ENCODE measurements around the gene LRP11.

Gene LRP11

DNA sequence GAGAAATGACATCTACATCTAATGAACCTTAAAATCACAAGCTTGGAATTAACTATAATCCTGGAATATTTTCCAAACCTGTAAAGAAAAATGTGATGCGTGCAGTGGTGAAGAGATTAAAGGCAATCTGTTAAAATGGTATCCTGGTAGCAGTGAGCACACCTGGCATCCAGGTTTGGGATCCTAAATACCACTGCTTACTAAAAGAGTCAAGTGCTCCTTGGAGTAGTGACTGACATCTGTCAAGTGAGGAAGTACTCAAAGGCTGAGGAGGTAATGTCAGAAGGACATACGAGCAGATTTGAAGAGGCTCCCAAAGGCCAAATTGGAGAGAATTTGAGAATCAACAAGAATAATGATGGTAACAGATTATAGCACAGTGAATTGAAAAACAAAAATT, 81.8 kb downstream of the LRP11 start:
- DNase-seq (ENCODE audit: low spot score), result no peak

DNA sequence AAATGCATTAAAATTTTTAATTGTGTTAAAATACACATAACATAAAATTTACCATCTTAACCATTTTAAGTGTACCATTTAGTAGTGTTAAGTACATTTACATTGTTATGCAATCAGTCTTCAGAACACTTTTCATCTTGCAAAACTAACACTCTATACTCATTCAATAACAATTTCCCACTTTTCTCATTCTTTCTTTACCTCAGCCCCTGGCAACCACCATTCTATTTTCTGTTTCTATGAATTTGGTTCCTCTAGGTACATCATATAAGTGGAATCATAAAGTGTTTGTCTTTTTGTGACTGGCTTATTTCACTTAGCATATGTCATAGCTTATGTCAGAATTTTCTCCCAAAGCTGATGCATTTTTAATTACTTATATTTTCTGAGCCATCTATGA, 82.4 kb downstream of the LRP11 start:
- no peak for DNase-seq (ENCODE audit: low spot score)

DNA sequence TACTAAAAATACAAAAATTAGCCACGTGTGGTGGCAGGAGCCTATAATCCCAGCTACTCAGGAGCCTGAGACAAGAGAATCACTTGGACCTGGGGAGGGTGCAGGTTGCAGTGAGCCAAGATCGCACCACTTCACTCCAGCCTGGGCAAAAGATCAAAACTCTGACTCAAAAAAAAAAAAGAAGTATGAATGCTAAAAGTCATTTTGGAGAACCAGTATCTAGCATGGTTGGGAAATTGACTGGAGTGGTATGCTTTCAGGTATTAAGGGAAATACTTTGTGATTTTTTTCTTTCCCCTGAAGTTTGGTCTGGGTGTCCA, 84.6 kb downstream of the LRP11 start:
- DNase-seq (ENCODE audit: low spot score), result no peak

DNA sequence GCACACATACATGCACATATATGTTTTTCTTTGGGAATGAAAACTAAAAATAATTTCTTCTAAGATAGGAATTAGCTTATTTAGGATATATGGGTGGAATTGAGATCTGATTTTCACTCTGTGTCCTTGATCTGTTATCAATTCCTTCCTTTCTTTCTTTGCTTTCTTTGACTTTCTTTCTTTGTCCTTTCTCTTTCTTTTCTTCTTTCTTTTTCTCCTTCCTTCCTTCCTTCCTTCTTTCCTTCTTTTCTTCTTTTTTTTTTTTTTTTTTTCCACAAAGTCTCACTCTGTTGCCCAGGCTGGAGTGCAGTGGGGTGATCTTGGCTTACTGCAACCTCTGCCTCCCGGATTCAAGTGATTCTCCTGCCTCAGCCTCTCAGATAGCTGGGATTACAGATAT, 86.5 kb downstream of the LRP11 start:
- no peak for DNase-seq (ENCODE audit: low spot score)

DNA sequence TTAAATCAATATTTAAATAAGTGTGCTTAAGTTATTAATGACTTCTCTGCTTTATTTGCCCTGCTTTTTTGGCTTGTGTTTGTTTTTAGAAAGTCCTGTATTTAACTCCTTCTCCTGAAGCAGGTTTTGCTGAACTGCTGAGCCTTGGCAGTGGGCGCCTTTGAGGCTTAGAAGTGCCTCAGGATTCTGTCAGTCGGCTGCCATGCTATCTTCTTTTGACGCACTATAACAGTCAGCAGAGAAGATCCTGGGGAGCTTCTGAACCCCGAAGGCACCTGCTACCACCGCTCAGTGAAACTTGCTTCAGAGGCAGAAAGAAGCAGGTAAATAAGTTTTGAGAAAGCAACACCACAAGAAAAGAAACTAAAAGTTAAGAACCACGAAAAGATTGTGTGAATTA, 92.2 kb downstream of the LRP11 start:
- DNase-seq (ENCODE audit: low spot score), result no peak

DNA sequence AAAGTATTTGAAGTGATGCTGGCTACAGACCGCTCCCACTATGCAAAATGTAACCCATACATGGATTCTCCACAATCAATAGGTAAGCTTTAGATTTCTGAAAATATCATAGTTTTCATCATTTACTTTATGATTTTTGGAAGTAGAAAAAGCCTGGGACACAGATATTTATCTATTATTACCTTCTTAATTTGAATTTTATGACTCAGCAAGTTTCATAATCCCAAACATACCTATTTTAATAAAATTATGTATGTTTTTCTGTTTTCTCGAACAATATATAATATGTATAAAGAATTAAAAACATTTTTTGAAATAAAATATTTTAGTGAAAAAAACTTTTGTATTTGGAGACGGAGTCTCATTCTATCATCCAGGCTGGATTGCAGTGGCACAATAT, 93.0 kb downstream of the LRP11 start:
- DNase-seq (ENCODE audit: low spot score), result no peak

DNA sequence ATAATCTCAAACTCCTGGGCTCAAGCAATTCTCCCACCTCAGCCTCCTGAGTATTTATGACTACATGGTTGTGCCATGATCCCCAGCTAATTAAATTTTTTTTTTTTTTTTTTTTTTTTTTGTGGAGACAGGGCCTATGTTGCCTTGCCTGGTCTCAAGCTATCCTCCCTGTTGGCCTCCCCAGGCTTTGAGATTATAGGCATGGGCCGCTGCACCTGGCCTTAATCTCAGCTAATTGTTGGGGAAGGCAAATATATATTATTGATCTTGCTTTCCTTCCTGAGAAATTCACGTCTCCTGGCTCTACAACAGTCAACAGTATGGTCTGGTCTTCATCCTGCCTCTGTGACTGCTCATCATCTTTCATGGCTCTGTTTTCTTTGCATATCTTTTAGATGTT, 94.5 kb downstream of the LRP11 start:
- no peak for DNase-seq (ENCODE audit: low spot score)
